GM21576 (cell line): ENCODE results near the gene DENND6A.

Experiments
- ATAC-seq: cut with Tn5 transposase; IDR thresholded peaks from one replicate; pipeline ENCODE4 v1.9.1; 2021; ENCODE audit warnings: mild to moderate bottlenecking, moderate library complexity; ENCODE audit not compliant: unreplicated experiment

The DENND6A gene

GRCh38 chr3:57582474-57583168 is 110.3 kb downstream of the DENND6A start:
- no peak for ATAC-seq

- no peak for ATAC-seq
Observed at GRCh38 chr3:57577801-57578200, 115.1 kb downstream of the DENND6A start.

GRCh38 chr3:57575966-57576626 is 116.8 kb downstream of the DENND6A start:
- no peak for ATAC-seq
